Endothelial cell of umbilical vein (primary cell): ENCODE results near the gene TCERG1L. TPM values are rescaled to one million over a fixed set of nuclear protein-coding genes. Genes with fewer than 3 reads are reported as not detected.

ENCODE experiments used
- BruUV-seq: library from RNA; stranded (reverse); fragments of 400-500 nt; replicated peaks from 2 replicates; lab custom pipeline; 2021; lab: Mats Ljungman, UMichigan
- CTCF ChIA-PET: fragments of 300-600, 350-600 bp; sonication (Branson Sonifier 250); formaldehyde crosslinking; loops from one replicate; lab custom pipeline; 2021; ENCODE audit warnings: antibody characterized with exemption, inconsistent platforms; lab: Charles Lee
- POLR2A ChIA-PET: fragments of 300-600, 350-600 bp; sonication (Branson Sonifier 250); formaldehyde crosslinking; loops from one replicate; lab custom pipeline; 2021; ENCODE audit warnings: antibody characterized with exemption, inconsistent platforms; lab: Charles Lee
- DNase-seq: peaks from one replicate; pipeline ENCODE4 v3.0.0-alpha.2; 2011; ENCODE audit warnings: low read depth, low spot score
- FAIRE-seq: peaks from 2 replicates; lab custom pipeline; 2011; peaks lifted over from hg19 to GRCh38; lab: Jason Lieb, UNC
- H2AFZ ChIP-seq: 2 replicates; pipeline ENCODE4 v1.6.0; 2012; ENCODE audit warnings: low read depth, low read length, control low read depth, inconsistent platforms
- H3K27ac ChIP-seq: 2 replicates; pipeline ENCODE4 v1.5.1; 2011; ENCODE audit warnings: low read depth, mild to moderate bottlenecking, control low read depth, low read length, moderate library complexity; ENCODE audit not compliant: insufficient read depth
- H3K27me3 ChIP-seq, 2 experiments: 2 replicates each; pipeline versions ENCODE4 v1.6.0 to v1.6.1; 2011; ENCODE audit warnings: low read length in 2 of 2, mixed read lengths in 1 of 2; ENCODE audit not compliant: control insufficient read depth in 2 of 2, insufficient read depth in 2 of 2
- H3K36me3 ChIP-seq, 2 experiments: 2 replicates in 1 of 2; 3 replicates in 1 of 2; pipeline ENCODE4 v1.5.1; 2011; ENCODE audit warnings: low read length in 2 of 2, mild to moderate bottlenecking in 1 of 2, moderate library complexity in 1 of 2; ENCODE audit not compliant: control insufficient read depth in 2 of 2, insufficient read depth in 2 of 2; ENCODE audit errors: extremely low read depth in 1 of 2
- H3K4me1 ChIP-seq: 3 replicates; pipeline ENCODE4 v1.5.1; 2011; ENCODE audit warnings: mild to moderate bottlenecking, low read length; ENCODE audit not compliant: control insufficient read depth, insufficient read depth; ENCODE audit errors: extremely low read depth
- H3K4me2 ChIP-seq: 2 replicates; pipeline ENCODE4 v1.6.1; 2011; ENCODE audit warnings: low read length, control low read depth, mixed read lengths; ENCODE audit not compliant: insufficient read depth
- H3K4me3 ChIP-seq, 3 experiments: fragments of 200-600 bp in 1 of 3; sonication (generic), shearing (Covaris generic) in 1 of 3; replicated peaks in 1 of 3; 2 replicates each; pipeline ENCODE4 v1.5.1; 2011 to 2016; ENCODE audit warnings: control low read depth in 3 of 3, low read length in 3 of 3, mild to moderate bottlenecking in 2 of 3, inconsistent platforms in 1 of 3, low read depth in 1 of 3, moderate library complexity in 1 of 3; ENCODE audit not compliant: insufficient read depth in 1 of 3
- H3K79me2 ChIP-seq: 2 replicates; pipeline ENCODE4 v1.6.0; 2012; ENCODE audit warnings: low read length, inconsistent platforms; ENCODE audit not compliant: control insufficient read depth, insufficient read depth
- H3K9ac ChIP-seq: replicated peaks from 2 replicates; pipeline ENCODE3; 2011; ENCODE audit warnings: low read length, control low read depth; ENCODE audit not compliant: insufficient read depth; ENCODE audit errors: extremely low read depth
- H3K9me1 ChIP-seq: replicated peaks from 3 replicates; pipeline ENCODE4 v1.6.0; 2011; ENCODE audit warnings: mild to moderate bottlenecking, low read length; ENCODE audit not compliant: control insufficient read depth, insufficient read depth; ENCODE audit errors: extremely low read depth
- H3K9me3 ChIP-seq: replicated peaks from 2 replicates; pipeline ENCODE4 v1.5.1; 2012; ENCODE audit warnings: low read length, inconsistent platforms; ENCODE audit not compliant: control insufficient read depth, insufficient read depth
- H4K20me1 ChIP-seq: replicated peaks from 2 replicates; pipeline ENCODE3; 2011; ENCODE audit warnings: mild to moderate bottlenecking, low read length; ENCODE audit not compliant: control insufficient read depth, insufficient read depth; ENCODE audit errors: extremely low read depth
- CTCF ChIP-seq, 2 donors: IDR thresholded peaks; 1 replicate in 1 of 2; 2 replicates in 1 of 2; pipeline ENCODE4 v1.5.1; 2011; ENCODE audit warnings: low read length in 2 of 2, mild to moderate bottlenecking in 2 of 2, moderate library complexity in 2 of 2, control low read depth in 1 of 2, inconsistent platforms in 1 of 2, low read depth in 1 of 2; ENCODE audit not compliant: insufficient read depth in 1 of 2; ENCODE audit errors: extremely low read depth in 1 of 2
- EZH2 ChIP-seq: IDR thresholded peaks from 2 replicates; pipeline ENCODE4 v1.6.1; 2012; ENCODE audit warnings: borderline replicate concordance, low read depth, mild to moderate bottlenecking, moderate library complexity, low read length, inconsistent platforms; ENCODE audit not compliant: severe bottlenecking
- FOS ChIP-seq: IDR thresholded peaks from 2 replicates; pipeline ENCODE4 v1.6.1; 2011; ENCODE audit warnings: mild to moderate bottlenecking, low read length, moderate library complexity, borderline replicate concordance; ENCODE audit not compliant: insufficient read depth
- GATA2 ChIP-seq: IDR thresholded peaks from 2 replicates; pipeline ENCODE4 v1.7.0; 2011; ENCODE audit warnings: low read depth, mild to moderate bottlenecking, moderate library complexity, mixed read lengths, low read length; ENCODE audit not compliant: insufficient read length, insufficient read depth
- JUN ChIP-seq: IDR thresholded peaks from 2 replicates; pipeline ENCODE4 v1.6.1; 2011; ENCODE audit warnings: borderline replicate concordance, low read depth; ENCODE audit not compliant: insufficient read length, insufficient read depth
- MAX ChIP-seq: IDR thresholded peaks from 2 replicates; pipeline ENCODE4 v1.6.1; 2011; ENCODE audit not compliant: insufficient read depth, insufficient read length
- MYC ChIP-seq: IDR thresholded peaks from one replicate; pipeline ENCODE4 v1.6.1; 2011; ENCODE audit warnings: mild to moderate bottlenecking, low read depth, low read length
- POLR2AphosphoS5 ChIP-seq: IDR thresholded peaks from 2 replicates; pipeline ENCODE4 v1.6.1; 2012; ENCODE audit warnings: low read depth, mild to moderate bottlenecking, control low read depth, low read length, moderate library complexity; ENCODE audit not compliant: insufficient read depth
- dilution Hi-C: fragments of 300-500 bp; cut with MboI; formaldehyde crosslinking; loops from one replicate; pipeline ENCODE4 v1.15.0; 2019; ENCODE audit warnings: low sequenced_read_pairs; ENCODE audit not compliant: extremely low pct_ligation_motif_present
- intact Hi-C: fragments of 100-400 bp; cut with micrococcal nuclease; formaldehyde crosslinking; loops from one replicate; pipeline ENCODE4 v1.10.0; 2022
- polyA plus RNA-seq, 4 experiments: library from polyadenylated mRNA; depleted of rRNA in 3 of 4; stranded (reverse) in 3 of 4; unstranded in 1 of 4; fragments of >200 nt; gene quantifications; 2 replicates each; pipeline versions ENCODE4 v1.2.1 to v1.2.3, GENCODE V29; 2011 to 2012; ENCODE audit warnings: missing spikeins in 1 of 4
- total RNA-seq: library from RNA; stranded (reverse); gene quantifications from 2 replicates; pipeline ENCODE4 v1.2.3, GENCODE V29; 2021

Gene TCERG1L
- total and polyA plus RNA-seq, 2 donors (not counting 3 experiments of a cell fraction or from before 2014, with no cell fraction given), result not detected

- no TSS peak for BruUV-seq
- Histone ChIP-seq H3K9me3 (no peaks in the 10 kb centered on the region), H3K36me3 (no peaks in the 10 kb centered on the region), H3K27ac (no peak overlapping the region), H3K4me1 (no peaks in the 10 kb centered on the region), H2AFZ (no peak overlapping the region), H3K79me2 (no peaks in the 10 kb centered on the region), H3K9me1 (no peaks in the 10 kb centered on the region), H3K4me3 (no peak overlapping the region), H4K20me1 (no peaks in the 10 kb centered on the region), H3K4me2 (no peak overlapping the region), H3K9ac (no peak overlapping the region), H3K27me3 (no peaks in the 10 kb centered on the region)
- intact Hi-C loops, result no loop called here
- TF ChIP-seq MYC (no peak), JUN (no peak), CTCF (IDR thresholded peaks at IDR 0.05; ENCODE audit: extremely low read depth in 1 of 2, insufficient read depth in 1 of 2, low read depth in 1 of 2, low read length in 2 of 2) (no peak), POLR2AphosphoS5 (no peak), GATA2 (no peak), EZH2 (no peak), MAX (no peak), FOS (no peak)
- ChIA-PET CTCF (no interaction called here), POLR2A (no interaction called here)
- DNase-seq (no peak), FAIRE-seq (no peak)
- dilution Hi-C loops, result no loop called here
Measured at GRCh38 chr10:131098416-131098952, 213.0 kb downstream of the TCERG1L start.
